ENCODE data around the gene KLHL3.

KLHL3 gene

GRCh38 chr5:137743031-137743640 lies 7.2 kb upstream of the KLHL3 start:
- DNase-seq, result peak; percentile 53

- peak; percentile 61 for DNase-seq
Observed at GRCh38 chr5:137741718-137742117, 5.8 kb upstream of the KLHL3 start.

GRCh38 chr5:137739737-137740136 lies 3.8 kb upstream of the KLHL3 start:
- DNase-seq, result no peak

GRCh38 chr5:137738947-137739346 lies 3.1 kb upstream of the KLHL3 start:
- no peak for DNase-seq

GRCh38 chr5:137737349-137738131 lies 1.7 kb upstream of the KLHL3 start:
- DNase-seq, result no peak

- no peak for DNase-seq
Observed at GRCh38 chr5:137736496-137736895, 607 bp upstream of the KLHL3 start.

- DNase-seq, result no peak
Observed at GRCh38 chr5:137734962-137735554, 831 bp downstream of the KLHL3 start.

- peak; percentile 9 for DNase-seq
Observed at GRCh38 chr5:137734331-137734730, 1.6 kb downstream of the KLHL3 start.

- no peak for DNase-seq
Observed at GRCh38 chr5:137733922-137734321, 2.0 kb downstream of the KLHL3 start.

GRCh38 chr5:137733006-137733405 lies 2.9 kb downstream of the KLHL3 start:
- DNase-seq, result no peak

- DNase-seq, result no peak
Observed at GRCh38 chr5:137731176-137731575, 4.7 kb downstream of the KLHL3 start.

- no peak for DNase-seq
Observed at GRCh38 chr5:137730336-137730735, 5.6 kb downstream of the KLHL3 start.

- DNase-seq, result no peak
Observed at GRCh38 chr5:137728048-137728447, 7.8 kb downstream of the KLHL3 start.

- DNase-seq, result no peak
Observed at GRCh38 chr5:137727623-137728022, 8.3 kb downstream of the KLHL3 start.

- DNase-seq, result no peak
Observed at GRCh38 chr5:137724251-137724650, 11.6 kb downstream of the KLHL3 start.

GRCh38 chr5:137718611-137719010 lies 17.3 kb downstream of the KLHL3 start:
- DNase-seq, result no peak

GRCh38 chr5:137716337-137716736 lies 19.6 kb downstream of the KLHL3 start:
- no peak for DNase-seq

GRCh38 chr5:137715456-137715855 lies 20.4 kb downstream of the KLHL3 start:
- DNase-seq, result no peak

- no peak for DNase-seq
Observed at GRCh38 chr5:137714946-137715345, 20.9 kb downstream of the KLHL3 start.

- DNase-seq, result no peak
Observed at GRCh38 chr5:137714494-137714893, 21.4 kb downstream of the KLHL3 start.

- DNase-seq, result no peak
Observed at GRCh38 chr5:137712139-137712667, 23.7 kb downstream of the KLHL3 start.

- DNase-seq, result no peak
Observed at GRCh38 chr5:137710086-137710485, 25.8 kb downstream of the KLHL3 start.

GRCh38 chr5:137708796-137709559 lies 26.9 kb downstream of the KLHL3 start:
- peak; percentile 89 for DNase-seq

Measured in NCI-H1092 treated with DMSO at 0.1 percent for 48 hours (cell line).